Fibroblast of lung (primary cell): ENCODE measurements around the gene SYT7. TPM values are rescaled to one million over a fixed set of nuclear protein-coding genes. Genes with fewer than 3 reads are reported as not detected.

ENCODE experiments used
- DNase-seq, 2 donors: peaks; one replicate each; pipeline versions ENCODE4 v3.0.0 to v3.0.0-alpha.2; 2010; ENCODE audit warnings: low read depth in 2 of 2
- H2AFZ ChIP-seq: 2 replicates; pipeline ENCODE4 v1.5.1; 2012; ENCODE audit warnings: low read length, control low read depth, inconsistent platforms
- H3K27ac ChIP-seq: 2 replicates; pipeline ENCODE4 v1.5.1; 2011; ENCODE audit warnings: low read length, control low read depth; ENCODE audit not compliant: insufficient read depth
- H3K27me3 ChIP-seq: 2 replicates; pipeline ENCODE4 v1.5.1; 2011; ENCODE audit warnings: mild to moderate bottlenecking, low read length; ENCODE audit not compliant: control insufficient read depth, insufficient read depth
- H3K36me3 ChIP-seq: 2 replicates; pipeline ENCODE4 v1.5.1; 2011; ENCODE audit warnings: low read length; ENCODE audit not compliant: control insufficient read depth, insufficient read depth
- H3K4me1 ChIP-seq: 2 replicates; pipeline ENCODE4 v1.5.1; 2011; ENCODE audit warnings: low read length; ENCODE audit not compliant: control insufficient read depth, insufficient read depth; ENCODE audit errors: extremely low read depth
- H3K4me2 ChIP-seq: 2 replicates; pipeline ENCODE4 v1.5.1; 2011; ENCODE audit warnings: low read length, control low read depth; ENCODE audit not compliant: insufficient read depth; ENCODE audit errors: extremely low read depth
- H3K4me3 ChIP-seq, 4 experiments: fragments of 200-600 bp in 1 of 4; sonication (generic) in 1 of 4; replicated peaks in 1 of 4; 2 replicates each; pipeline ENCODE4 v1.5.1; 2011 to 2016; ENCODE audit warnings: low read length in 4 of 4, low read depth in 3 of 4, mild to moderate bottlenecking in 3 of 4, control low read depth in 2 of 4, inconsistent platforms in 1 of 4, mixed read lengths in 1 of 4; ENCODE audit not compliant: insufficient read depth in 1 of 4; ENCODE audit errors: control extremely low read depth in 1 of 4
- H3K79me2 ChIP-seq: 2 replicates; pipeline ENCODE4 v1.5.1; 2012; ENCODE audit warnings: mild to moderate bottlenecking, low read length, inconsistent platforms; ENCODE audit not compliant: control insufficient read depth, insufficient read depth
- H3K9ac ChIP-seq: 2 replicates; pipeline ENCODE4 v1.5.1; 2011; ENCODE audit warnings: mild to moderate bottlenecking, low read length, control low read depth; ENCODE audit not compliant: insufficient read depth
- H3K9me3 ChIP-seq: 2 replicates; pipeline ENCODE4 v1.5.1; 2012; ENCODE audit warnings: low read depth, low read length; ENCODE audit not compliant: control insufficient read depth, insufficient read depth
- H4K20me1 ChIP-seq: 2 replicates; pipeline ENCODE4 v1.5.1; 2011; ENCODE audit warnings: low read length; ENCODE audit not compliant: control insufficient read depth, insufficient read depth; ENCODE audit errors: extremely low read depth
- EZH2 ChIP-seq: IDR thresholded peaks from 2 replicates; pipeline ENCODE4 v1.5.1; 2012; ENCODE audit warnings: low read length, control low read depth, mild to moderate bottlenecking; ENCODE audit errors: missing control alignments
- polyA plus RNA-seq, 2 donors: library from polyadenylated mRNA; depleted of rRNA in 1 of 2; stranded (reverse) in 1 of 2; unstranded in 1 of 2; fragments of >200 nt; gene quantifications; 2 replicates each; pipeline ENCODE4 v1.2.1, GENCODE V29; 2011 to 2012; ENCODE audit warnings: missing spikeins in 1 of 2
- total RNA-seq: library from RNA; depleted of rRNA; stranded (reverse); fragments of >200 nt; gene quantifications from 2 replicates; pipeline ENCODE4 v1.2.1, GENCODE V29; 2014
- TF ChIP-seq, protein P1 (sequence below), 2 donors: IDR thresholded peaks in 1 of 2; conservative IDR thresholded peaks in 1 of 2; 1 replicate in 1 of 2; 2 replicates in 1 of 2; pipeline ENCODE4 v1.5.1; 2011 to 2012; ENCODE audit warnings: low read length in 2 of 2, control low read depth in 1 of 2, inconsistent platforms in 1 of 2, low read depth in 1 of 2, mild to moderate bottlenecking in 1 of 2

SYT7 gene
- total and polyA plus RNA-seq, 2 donors (not counting 1 experiment from before 2014, with no cell fraction given), result 2.5 to 25.9 TPM

- Histone ChIP-seq H3K9ac (no peak overlapping the region), H3K36me3 (no peaks in the 10 kb centered on the region), H3K4me1 (no peaks in the 10 kb centered on the region), H3K79me2 (no peaks in the 10 kb centered on the region), H4K20me1 (no peaks in the 10 kb centered on the region), H3K27ac (no peak overlapping the region), H3K27me3 (peaks cover 9% of the 10 kb centered on the region), H2AFZ (no peak overlapping the region), H3K4me3 (no peak overlapping the region), H3K9me3 (no peaks in the 10 kb centered on the region), H3K4me2 (no peak overlapping the region)
- DNase-seq, result no peak
- TF ChIP-seq, protein P1, sequence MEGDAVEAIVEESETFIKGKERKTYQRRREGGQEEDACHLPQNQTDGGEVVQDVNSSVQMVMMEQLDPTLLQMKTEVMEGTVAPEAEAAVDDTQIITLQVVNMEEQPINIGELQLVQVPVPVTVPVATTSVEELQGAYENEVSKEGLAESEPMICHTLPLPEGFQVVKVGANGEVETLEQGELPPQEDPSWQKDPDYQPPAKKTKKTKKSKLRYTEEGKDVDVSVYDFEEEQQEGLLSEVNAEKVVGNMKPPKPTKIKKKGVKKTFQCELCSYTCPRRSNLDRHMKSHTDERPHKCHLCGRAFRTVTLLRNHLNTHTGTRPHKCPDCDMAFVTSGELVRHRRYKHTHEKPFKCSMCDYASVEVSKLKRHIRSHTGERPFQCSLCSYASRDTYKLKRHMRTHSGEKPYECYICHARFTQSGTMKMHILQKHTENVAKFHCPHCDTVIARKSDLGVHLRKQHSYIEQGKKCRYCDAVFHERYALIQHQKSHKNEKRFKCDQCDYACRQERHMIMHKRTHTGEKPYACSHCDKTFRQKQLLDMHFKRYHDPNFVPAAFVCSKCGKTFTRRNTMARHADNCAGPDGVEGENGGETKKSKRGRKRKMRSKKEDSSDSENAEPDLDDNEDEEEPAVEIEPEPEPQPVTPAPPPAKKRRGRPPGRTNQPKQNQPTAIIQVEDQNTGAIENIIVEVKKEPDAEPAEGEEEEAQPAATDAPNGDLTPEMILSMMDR (conservative IDR thresholded peaks at IDR 0.05 in 1 of 2, IDR thresholded peaks at IDR 0.05 in 1 of 2; ENCODE audit: low read depth in 1 of 2, low read length in 2 of 2), result no peak
- no peak for TF ChIP-seq EZH2
Observed at GRCh38 chr11:61569018-61569417, 11.9 kb downstream of the SYT7 start.

- H3K79me2 ChIP-seq, result no peaks in the 10 kb centered on the region
- H2AFZ ChIP-seq, result no peak overlapping the region
- DNase-seq, result peak; percentile 71 to 89
- peak overlapping the region in 1 of 4 experiments; percentile 21 for H3K4me3 ChIP-seq
- H3K36me3 ChIP-seq, result no peaks in the 10 kb centered on the region
- no peaks in the 10 kb centered on the region for H3K9me3 ChIP-seq
- H3K27me3 ChIP-seq, result peaks cover 9% of the 10 kb centered on the region
- H3K27ac ChIP-seq, result no peak overlapping the region
- no peak overlapping the region for H3K9ac ChIP-seq
- no peaks in the 10 kb centered on the region for H4K20me1 ChIP-seq
- no peaks in the 10 kb centered on the region for H3K4me1 ChIP-seq
- no peak for TF ChIP-seq EZH2
- TF ChIP-seq, protein P1 (conservative IDR thresholded peaks at IDR 0.05 in 1 of 2, IDR thresholded peaks at IDR 0.05 in 1 of 2; ENCODE audit: low read depth in 1 of 2, low read length in 2 of 2), result peak; percentile 48 to 55
- H3K4me2 ChIP-seq, result peak overlapping the region; percentile 11
Observed at GRCh38 chr11:61567286-61568061, 13.4 kb downstream of the SYT7 start.

DNA sequence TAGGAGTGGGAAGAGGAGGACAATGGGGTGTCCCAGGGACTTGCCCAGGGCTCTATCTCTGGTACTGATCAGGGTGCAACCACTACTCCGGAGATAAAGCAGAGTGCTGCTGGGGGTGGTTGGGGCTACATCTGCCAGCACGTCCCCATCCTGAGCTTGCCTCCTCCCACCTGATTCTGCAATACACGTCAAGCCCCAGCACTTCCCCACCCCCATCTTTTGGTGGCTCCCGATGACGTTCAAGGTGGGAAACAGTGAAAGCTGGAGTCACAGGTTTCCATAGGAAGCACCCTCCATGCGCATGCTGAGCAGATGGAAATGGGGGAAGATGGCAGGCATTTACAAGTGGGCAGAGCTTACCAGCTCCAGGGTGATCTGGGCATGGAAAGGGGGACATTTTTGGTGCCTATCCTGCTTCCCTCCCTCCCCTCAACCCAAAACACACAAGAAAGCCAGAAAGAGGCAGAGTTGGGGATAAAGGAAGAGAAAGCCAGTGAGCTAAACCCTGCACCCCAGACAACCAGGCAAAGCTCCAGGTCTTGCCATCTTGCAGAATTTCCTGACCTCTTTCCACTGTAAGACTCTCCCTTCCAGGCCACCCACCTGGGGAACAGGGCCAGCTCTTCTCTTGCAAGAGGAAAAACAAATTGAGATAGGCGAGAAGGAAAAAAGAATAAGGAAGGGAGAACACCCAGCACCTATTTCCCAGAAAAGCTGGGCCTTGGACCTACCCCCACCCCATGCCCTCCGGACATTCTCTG is 15.8 kb downstream of the SYT7 start:
- Histone ChIP-seq H3K79me2 (no peaks in the 10 kb centered on the region), H3K9me3 (no peaks in the 10 kb centered on the region), H3K36me3 (no peaks in the 10 kb centered on the region), H3K4me3 (no peak overlapping the region), H4K20me1 (no peaks in the 10 kb centered on the region), H3K9ac (no peak overlapping the region), H3K4me1 (no peaks in the 10 kb centered on the region), H3K27ac (no peak overlapping the region), H2AFZ (no peak overlapping the region), H3K4me2 (no peak overlapping the region), H3K27me3 (peaks cover 15% of the 10 kb centered on the region)
- TF ChIP-seq, protein P1 (conservative IDR thresholded peaks at IDR 0.05 in 1 of 2, IDR thresholded peaks at IDR 0.05 in 1 of 2; ENCODE audit: low read depth in 1 of 2, low read length in 2 of 2), result no peak
- TF ChIP-seq EZH2, result no peak
- no peak for DNase-seq
